SK-N-SH (cell line): ENCODE results near the gene SGSM2.

Experiments used
- EP300 ChIP-seq, 2 experiments: IDR thresholded peaks; 2 replicates each; pipeline versions ENCODE4 v1.4.0 to v1.6.1; 2012; ENCODE audit warnings: borderline replicate concordance in 1 of 2, low read depth in 1 of 2, low read length in 1 of 2
- JUND ChIP-seq: IDR thresholded peaks from 2 replicates; pipeline ENCODE4 v1.4.0; 2012
- SMC3 ChIP-seq: IDR thresholded peaks from 2 replicates; pipeline ENCODE4 v1.6.1; 2012; ENCODE audit warnings: low read depth, low read length, improper control_type of control experiment
- TAF1 ChIP-seq: IDR thresholded peaks from 2 replicates; pipeline ENCODE4 v1.6.1; 2012; ENCODE audit warnings: low read depth, mild to moderate bottlenecking, low read length, moderate library complexity, borderline replicate concordance
- TEAD4 ChIP-seq: IDR thresholded peaks from 2 replicates; pipeline ENCODE4 v1.4.0; 2012; ENCODE audit warnings: mild to moderate bottlenecking, borderline replicate concordance; ENCODE audit not compliant: insufficient read depth
- USF2 ChIP-seq: fragments of 150-350 bp; IDR thresholded peaks from 2 replicates; pipeline ENCODE4 v1.6.1; 2017; ENCODE audit warnings: antibody characterized with exemption, low read length, low read depth, borderline replicate concordance
- TF ChIP-seq, protein P1 (sequence below): fragments of 200-600 bp; sonication (generic); IDR thresholded peaks from 2 replicates; pipeline ENCODE4 v1.6.1; 2017; ENCODE audit warnings: antibody characterized with exemption, mild to moderate bottlenecking, moderate library complexity

- no peak for TF ChIP-seq JUND
- no peak for TF ChIP-seq TAF1
- TF ChIP-seq, protein P1, sequence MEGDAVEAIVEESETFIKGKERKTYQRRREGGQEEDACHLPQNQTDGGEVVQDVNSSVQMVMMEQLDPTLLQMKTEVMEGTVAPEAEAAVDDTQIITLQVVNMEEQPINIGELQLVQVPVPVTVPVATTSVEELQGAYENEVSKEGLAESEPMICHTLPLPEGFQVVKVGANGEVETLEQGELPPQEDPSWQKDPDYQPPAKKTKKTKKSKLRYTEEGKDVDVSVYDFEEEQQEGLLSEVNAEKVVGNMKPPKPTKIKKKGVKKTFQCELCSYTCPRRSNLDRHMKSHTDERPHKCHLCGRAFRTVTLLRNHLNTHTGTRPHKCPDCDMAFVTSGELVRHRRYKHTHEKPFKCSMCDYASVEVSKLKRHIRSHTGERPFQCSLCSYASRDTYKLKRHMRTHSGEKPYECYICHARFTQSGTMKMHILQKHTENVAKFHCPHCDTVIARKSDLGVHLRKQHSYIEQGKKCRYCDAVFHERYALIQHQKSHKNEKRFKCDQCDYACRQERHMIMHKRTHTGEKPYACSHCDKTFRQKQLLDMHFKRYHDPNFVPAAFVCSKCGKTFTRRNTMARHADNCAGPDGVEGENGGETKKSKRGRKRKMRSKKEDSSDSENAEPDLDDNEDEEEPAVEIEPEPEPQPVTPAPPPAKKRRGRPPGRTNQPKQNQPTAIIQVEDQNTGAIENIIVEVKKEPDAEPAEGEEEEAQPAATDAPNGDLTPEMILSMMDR: no peak
- no peak for TF ChIP-seq SMC3
- no peak for TF ChIP-seq EP300 (IDR thresholded peaks at IDR 0.05; ENCODE audit: borderline replicate concordance in 1 of 2, low read depth in 1 of 2, low read length in 1 of 2)
- TF ChIP-seq TEAD4: no peak
- no peak for TF ChIP-seq USF2
Measured at GRCh38 chr17:2368359-2368758, 31.1 kb downstream of the SGSM2 start.
